Activated naive CD4-positive, alpha-beta T cell treated with anti-CD3 and anti-CD28 coated beads, Interleukin-2, amount 10 ng/mL, durations not matched to agents 7 days and 5 days (primary cell): ENCODE data around the gene RALGPS1.

Experiments
- CTCF ChIA-PET: fragments of 350-600 bp; sonication (Branson Sonifier 250); formaldehyde crosslinking; loops from one replicate; lab custom pipeline; 2021; ENCODE audit warnings: antibody characterized with exemption; lab: Charles Lee
- DNase-seq: peaks from one replicate; pipeline ENCODE4 v3.0.0-alpha.2; 2020
- H3K27ac Mint-ChIP-seq: one replicate; pipeline ENCODE4 v1.8.0; 2021; ENCODE audit warnings: mild to moderate bottlenecking, moderate library complexity, mixed read lengths
- H3K27me3 Mint-ChIP-seq: one replicate; pipeline ENCODE4 v1.8.0; 2021; ENCODE audit warnings: mild to moderate bottlenecking, mixed read lengths
- H3K36me3 Mint-ChIP-seq: one replicate; pipeline ENCODE4 v1.8.0; 2021; ENCODE audit warnings: mixed read lengths
- H3K4me1 Mint-ChIP-seq: one replicate; pipeline ENCODE4 v1.8.0; 2021; ENCODE audit warnings: mixed read lengths
- H3K4me3 Mint-ChIP-seq: one replicate; pipeline ENCODE4 v1.8.0; 2021; ENCODE audit warnings: mild to moderate bottlenecking, moderate library complexity, mixed read lengths
- H3K9me3 Mint-ChIP-seq: one replicate; pipeline ENCODE4 v1.8.0; 2021; ENCODE audit warnings: mixed read lengths

The RALGPS1 gene

GRCh38 chr9:127241354-127241753 lies 326.8 kb downstream of the RALGPS1 start:
- Mint-ChIP-seq H3K27me3 (peaks cover 36% of the 10 kb centered on the region), H3K27ac (no peak overlapping the region), H3K9me3 (no peaks in the 10 kb centered on the region), H3K4me1 (peaks cover 13% of the 10 kb centered on the region), H3K4me3 (no peak overlapping the region), H3K36me3 (no peaks in the 10 kb centered on the region)
- no peak for DNase-seq
- CTCF ChIA-PET = no interaction called here

- Mint-ChIP-seq H3K4me3 (peak overlapping the region; percentile 74), H3K27ac (no peak overlapping the region), H3K36me3 (no peaks in the 10 kb centered on the region), H3K27me3 (peaks cover 27% of the 10 kb centered on the region), H3K4me1 (peaks cover 13% of the 10 kb centered on the region), H3K9me3 (no peaks in the 10 kb centered on the region)
- peak; percentile 98 for DNase-seq
- CTCF ChIA-PET = interaction anchor here (0.8 to 1.2 kb wide), 2 partner anchors 20 to 30 kb away, joined by 3 read pairs; no protein-coding TSS in a partner anchor
These were observed 330.3 kb downstream of the RALGPS1 start for GRCh38 chr9:127244609-127245601.

DNA sequence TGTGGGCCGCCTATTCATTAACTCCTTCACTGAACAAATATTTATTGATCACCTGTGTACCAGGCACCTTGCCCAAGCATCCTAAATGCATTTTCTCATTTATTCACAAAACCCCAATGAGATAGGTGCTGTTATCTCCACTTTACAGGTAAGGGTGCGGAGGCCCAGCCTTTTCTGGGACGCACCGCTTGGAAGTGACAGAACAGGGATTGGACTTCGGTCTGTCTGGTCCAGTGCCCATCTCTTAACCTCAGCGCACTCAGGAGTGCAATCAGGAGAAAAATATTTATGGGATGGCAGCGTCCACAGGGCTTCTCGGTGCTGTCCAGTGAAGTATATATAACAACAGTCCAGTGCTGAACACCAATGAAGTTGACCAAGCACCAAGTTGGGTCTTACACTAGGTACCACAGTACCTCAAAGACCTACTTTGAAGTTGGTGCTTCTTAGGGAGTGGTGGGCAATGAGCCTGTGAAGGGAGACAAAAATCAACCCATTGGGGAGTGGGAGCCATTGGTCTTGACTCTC lies 331.1 kb downstream of the RALGPS1 start:
- Mint-ChIP-seq H3K27me3 (peaks cover 35% of the 10 kb centered on the region), H3K36me3 (no peaks in the 10 kb centered on the region), H3K27ac (no peak overlapping the region), H3K9me3 (no peaks in the 10 kb centered on the region), H3K4me3 (peak overlapping the region; percentile 74), H3K4me1 (peaks cover 13% of the 10 kb centered on the region)
- CTCF ChIA-PET = interaction anchor here (0.8 kb wide), 1 partner anchor 21 kb away, joined by 3 read pairs; no protein-coding TSS in a partner anchor
- no peak for DNase-seq

DNA sequence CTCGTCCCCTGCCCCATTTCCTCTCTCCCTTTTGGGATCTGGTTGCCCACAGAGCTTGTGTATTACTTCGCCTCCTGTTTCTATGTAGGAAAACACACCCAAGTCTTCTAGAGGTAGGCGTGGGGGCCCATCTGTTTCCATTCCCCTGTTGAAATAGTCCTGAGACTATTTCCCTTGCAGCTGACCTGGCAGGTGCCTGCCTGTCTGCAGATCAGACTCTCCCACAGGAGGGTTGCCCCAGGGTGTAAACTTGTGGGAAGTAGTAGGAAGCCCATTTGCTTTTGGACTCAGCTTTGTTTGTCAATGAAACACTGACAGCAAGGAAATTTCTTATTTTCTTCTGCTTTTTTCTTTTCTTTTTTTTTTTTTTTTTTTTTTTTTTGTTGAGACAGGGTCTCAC lies 333.7 kb downstream of the RALGPS1 start:
- Mint-ChIP-seq H3K27me3 (peaks cover 34% of the 10 kb centered on the region), H3K36me3 (no peaks in the 10 kb centered on the region), H3K27ac (no peak overlapping the region)

GRCh38 chr9:127249877-127250276 lies 335.3 kb downstream of the RALGPS1 start:
- CTCF ChIA-PET = no interaction called here
- Mint-ChIP-seq H3K36me3 (no peaks in the 10 kb centered on the region), H3K4me1 (peaks cover 7% of the 10 kb centered on the region), H3K27ac (no peak overlapping the region), H3K27me3 (peaks cover 40% of the 10 kb centered on the region), H3K9me3 (no peaks in the 10 kb centered on the region), H3K4me3 (no peak overlapping the region)
- DNase-seq = no peak

More for the DNA sequence above, 333.7 kb downstream of the RALGPS1 start:
- no peak for DNase-seq
- no peaks in the 10 kb centered on the region for H3K9me3 Mint-ChIP-seq
- no peak overlapping the region for H3K4me3 Mint-ChIP-seq
- CTCF ChIA-PET = no interaction called here
- H3K4me1 Mint-ChIP-seq = peaks cover 13% of the 10 kb centered on the region

- no peaks in the 10 kb centered on the region for H3K9me3 Mint-ChIP-seq
- no peaks in the 10 kb centered on the region for H3K4me1 Mint-ChIP-seq
- H3K27ac Mint-ChIP-seq = no peak overlapping the region
- CTCF ChIA-PET = no interaction called here
- H3K4me3 Mint-ChIP-seq = no peak overlapping the region
- DNase-seq = no peak
- peaks cover 39% of the 10 kb centered on the region for H3K27me3 Mint-ChIP-seq
- H3K36me3 Mint-ChIP-seq = no peaks in the 10 kb centered on the region
These were observed 336.4 kb downstream of the RALGPS1 start for GRCh38 chr9:127250896-127251391.

DNA sequence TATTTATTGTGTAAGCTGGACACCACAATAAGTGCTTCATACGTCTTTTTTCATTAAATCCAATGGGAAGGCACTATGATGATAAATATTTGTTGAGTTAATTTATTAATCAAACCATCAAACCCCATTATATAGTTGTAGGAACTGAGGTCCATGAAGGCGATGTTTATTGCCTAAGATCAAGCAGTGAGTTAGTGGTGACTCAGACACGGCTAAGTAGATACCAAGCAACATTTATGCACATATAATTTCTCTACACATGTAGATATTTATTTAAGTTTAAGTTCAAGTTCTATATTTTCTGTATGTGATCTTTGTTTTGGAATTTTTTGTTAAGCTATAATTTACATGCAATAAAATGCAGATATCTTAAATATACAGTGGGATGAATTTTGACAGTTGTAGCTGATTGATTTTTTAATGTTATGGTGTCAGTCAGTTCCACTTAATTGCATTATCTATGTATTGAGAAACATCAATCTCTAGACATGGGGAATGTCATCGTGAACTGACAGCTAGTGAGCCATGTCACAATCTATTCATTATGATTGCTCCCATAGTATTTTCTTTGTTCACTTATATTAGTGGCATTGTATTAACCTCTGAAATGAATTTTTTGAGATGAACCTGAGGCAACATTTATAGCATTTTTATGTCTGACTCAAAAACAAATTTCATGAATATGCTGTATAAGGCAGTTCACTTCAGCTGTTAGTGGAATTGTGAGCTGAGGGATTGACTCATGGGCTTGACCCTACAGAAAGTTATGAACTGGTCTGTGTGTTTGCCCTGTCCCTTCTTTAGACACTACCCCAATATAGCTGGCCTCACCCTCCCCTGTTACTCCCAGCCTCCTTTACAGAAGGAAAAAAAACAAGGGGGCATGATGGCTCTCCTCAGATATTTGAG lies 338.1 kb downstream of the RALGPS1 start:
- Mint-ChIP-seq H3K9me3 (no peaks in the 10 kb centered on the region), H3K4me1 (no peaks in the 10 kb centered on the region), H3K27ac (no peak overlapping the region), H3K4me3 (no peak overlapping the region), H3K27me3 (peaks cover 38% of the 10 kb centered on the region), H3K36me3 (no peaks in the 10 kb centered on the region)
- CTCF ChIA-PET = no interaction called here
- DNase-seq = no peak

- Mint-ChIP-seq H3K36me3 (no peaks in the 10 kb centered on the region), H3K27ac (no peak overlapping the region), H3K4me1 (no peaks in the 10 kb centered on the region), H3K9me3 (no peaks in the 10 kb centered on the region), H3K4me3 (no peak overlapping the region), H3K27me3 (peaks cover 38% of the 10 kb centered on the region)
- CTCF ChIA-PET = no interaction called here
- no peak for DNase-seq
These were observed 338.9 kb downstream of the RALGPS1 start for GRCh38 chr9:127253446-127253845.

- Mint-ChIP-seq H3K9me3 (no peaks in the 10 kb centered on the region), H3K27ac (no peak overlapping the region), H3K4me1 (no peaks in the 10 kb centered on the region), H3K4me3 (no peak overlapping the region), H3K27me3 (peaks cover 27% of the 10 kb centered on the region), H3K36me3 (no peaks in the 10 kb centered on the region)
- CTCF ChIA-PET = no interaction called here
- DNase-seq = no peak
These were observed 341.1 kb downstream of the RALGPS1 start for GRCh38 chr9:127255692-127256091.

DNA sequence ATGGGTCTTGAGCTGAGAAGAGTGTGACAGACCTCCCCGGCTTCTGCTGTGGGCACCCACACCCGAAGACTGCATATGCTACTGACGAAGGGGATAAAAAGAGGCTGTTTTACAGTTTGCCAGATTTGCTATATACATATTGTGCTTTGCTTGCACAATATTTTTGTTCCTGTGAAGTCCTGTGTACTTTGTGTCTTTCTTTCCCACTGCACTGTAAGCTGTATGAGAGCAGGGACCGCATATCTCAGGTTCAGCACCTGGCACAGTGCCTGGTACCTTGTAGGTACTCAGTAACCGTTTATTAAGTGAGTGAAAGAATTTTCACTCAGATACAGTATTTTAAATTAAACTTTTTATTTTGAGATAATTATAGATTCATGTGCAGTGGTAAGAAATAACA lies 341.7 kb downstream of the RALGPS1 start:
- Mint-ChIP-seq H3K9me3 (no peaks in the 10 kb centered on the region), H3K36me3 (no peaks in the 10 kb centered on the region)
- CTCF ChIA-PET = no interaction called here

DNA sequence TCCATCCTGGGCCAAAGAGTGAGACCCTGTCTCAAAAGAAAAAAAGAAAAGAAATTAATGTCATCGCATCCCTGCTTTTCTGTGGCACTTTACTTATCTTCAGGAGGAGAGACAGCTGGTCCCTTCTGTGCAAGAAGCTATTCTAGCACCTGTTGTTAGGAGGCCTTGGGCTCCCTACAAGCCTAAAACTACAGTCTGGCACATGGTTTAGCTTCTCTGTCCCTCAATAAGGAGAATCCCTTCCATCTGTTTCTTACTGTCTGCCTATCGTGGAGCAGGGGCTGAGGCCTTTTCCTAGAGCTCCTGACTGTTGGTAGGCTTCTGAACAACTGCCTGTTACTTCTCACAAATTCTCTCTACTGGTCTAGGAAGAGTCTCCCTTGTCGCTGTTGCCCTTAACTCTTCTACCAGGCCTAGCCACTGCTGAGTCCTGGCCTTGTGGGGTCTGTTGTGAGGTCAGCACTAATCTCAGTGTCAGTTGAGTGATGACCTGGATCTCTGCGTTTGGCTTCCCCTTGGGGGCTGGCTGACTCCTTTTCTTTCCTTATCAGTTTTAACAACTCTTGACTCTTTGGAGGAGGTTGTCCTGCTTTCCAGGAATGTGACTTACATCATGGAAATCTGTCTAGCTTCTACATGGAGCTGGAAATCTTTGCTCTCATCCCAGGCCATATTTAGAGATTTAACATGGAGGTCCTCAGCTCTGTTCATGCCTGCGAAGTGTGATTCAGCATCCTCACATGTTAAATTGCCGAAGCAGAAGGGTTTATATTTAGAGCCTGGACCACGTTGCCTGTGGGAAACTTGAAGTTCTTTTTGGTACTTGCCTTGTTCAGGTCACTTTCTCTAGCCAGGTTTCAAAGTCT lies 344.3 kb downstream of the RALGPS1 start:
- no peaks in the 10 kb centered on the region for H3K9me3 Mint-ChIP-seq
- H3K4me1 Mint-ChIP-seq = no peaks in the 10 kb centered on the region
- H3K27ac Mint-ChIP-seq = no peak overlapping the region
- no peak overlapping the region for H3K4me3 Mint-ChIP-seq
- CTCF ChIA-PET = interaction anchor here (0.6 kb wide), 1 partner anchor 322 kb away, joined by 4 read pairs; no protein-coding TSS in a partner anchor
- H3K36me3 Mint-ChIP-seq = no peaks in the 10 kb centered on the region
- DNase-seq = no peak
- peaks cover 12% of the 10 kb centered on the region for H3K27me3 Mint-ChIP-seq

More for the DNA sequence above, 341.7 kb downstream of the RALGPS1 start:
- H3K4me3 Mint-ChIP-seq = no peak overlapping the region
- no peak for DNase-seq
- H3K27ac Mint-ChIP-seq = no peak overlapping the region
- no peaks in the 10 kb centered on the region for H3K4me1 Mint-ChIP-seq
- H3K27me3 Mint-ChIP-seq = peaks cover 24% of the 10 kb centered on the region

DNA sequence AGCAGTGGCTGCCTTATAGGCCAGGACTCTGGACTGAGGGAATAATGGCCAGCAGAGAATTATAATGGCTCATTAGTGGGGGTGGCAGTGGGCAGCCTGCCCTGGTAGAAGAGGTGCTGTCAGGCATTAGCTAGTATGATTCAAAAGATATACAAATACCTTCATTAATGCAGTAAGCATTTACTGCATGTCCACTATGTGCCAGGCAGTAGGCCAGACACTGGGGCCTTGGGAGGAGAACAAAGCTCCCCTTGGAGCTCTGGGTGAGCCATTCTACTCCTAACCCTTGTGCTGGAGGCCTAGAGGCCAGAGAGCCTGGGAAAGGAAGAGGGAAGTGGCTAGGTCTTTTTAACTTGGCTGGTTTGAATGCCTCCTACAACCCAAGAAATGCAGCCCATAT lies 348.0 kb downstream of the RALGPS1 start:
- no peaks in the 10 kb centered on the region for H3K9me3 Mint-ChIP-seq
- no peaks in the 10 kb centered on the region for H3K4me1 Mint-ChIP-seq
- no peak for DNase-seq
- H3K27ac Mint-ChIP-seq = no peak overlapping the region
- H3K4me3 Mint-ChIP-seq = no peak overlapping the region
- peaks cover 13% of the 10 kb centered on the region for H3K27me3 Mint-ChIP-seq
- no peaks in the 10 kb centered on the region for H3K36me3 Mint-ChIP-seq
- CTCF ChIA-PET = no interaction called here

GRCh38 chr9:127263237-127263636 lies 348.7 kb downstream of the RALGPS1 start:
- no peaks in the 10 kb centered on the region for H3K9me3 Mint-ChIP-seq
- no peak overlapping the region for H3K27ac Mint-ChIP-seq
- no peak for DNase-seq
- H3K4me3 Mint-ChIP-seq = no peak overlapping the region
- H3K4me1 Mint-ChIP-seq = no peaks in the 10 kb centered on the region
- H3K27me3 Mint-ChIP-seq = peaks cover 15% of the 10 kb centered on the region
- CTCF ChIA-PET = no interaction called here
- H3K36me3 Mint-ChIP-seq = no peaks in the 10 kb centered on the region
